A673 (cell line): ENCODE measurements around the gene DIP2C.

ENCODE experiments used
- EZH2 ChIP-seq: fragments of 200-600 bp; sonication (generic); IDR thresholded peaks from 2 replicates; pipeline ENCODE4 v1.6.1; 2017; ENCODE audit warnings: borderline replicate concordance, low read depth, mild to moderate bottlenecking, mixed read lengths, antibody characterized with exemption, low read length; ENCODE audit not compliant: poor library complexity, severe bottlenecking
- TF ChIP-seq, protein P1 (sequence below): fragments of 300-800, 200-600 bp; sonication (generic); conservative IDR thresholded peaks from 2 replicates; pipeline ENCODE4 v1.5.1; 2017; ENCODE audit warnings: low read depth, mild to moderate bottlenecking, antibody characterized with exemption, low read length, moderate library complexity, mixed read lengths

DNA sequence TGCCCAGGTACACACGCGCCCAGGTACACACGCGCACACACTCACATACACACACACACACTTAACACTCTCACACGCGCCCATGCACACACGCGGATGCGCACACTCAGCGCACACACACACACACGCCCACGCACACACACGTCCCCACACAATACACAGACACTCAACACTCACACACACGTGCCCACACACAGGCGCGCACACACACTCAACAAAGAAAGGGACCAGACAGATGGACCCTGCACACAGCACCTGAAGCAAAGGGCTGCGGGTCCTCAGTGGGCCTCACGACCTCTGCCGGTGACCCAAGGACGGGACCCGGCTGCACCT, 296.8 kb downstream of the DIP2C start:
- TF ChIP-seq, protein P1, sequence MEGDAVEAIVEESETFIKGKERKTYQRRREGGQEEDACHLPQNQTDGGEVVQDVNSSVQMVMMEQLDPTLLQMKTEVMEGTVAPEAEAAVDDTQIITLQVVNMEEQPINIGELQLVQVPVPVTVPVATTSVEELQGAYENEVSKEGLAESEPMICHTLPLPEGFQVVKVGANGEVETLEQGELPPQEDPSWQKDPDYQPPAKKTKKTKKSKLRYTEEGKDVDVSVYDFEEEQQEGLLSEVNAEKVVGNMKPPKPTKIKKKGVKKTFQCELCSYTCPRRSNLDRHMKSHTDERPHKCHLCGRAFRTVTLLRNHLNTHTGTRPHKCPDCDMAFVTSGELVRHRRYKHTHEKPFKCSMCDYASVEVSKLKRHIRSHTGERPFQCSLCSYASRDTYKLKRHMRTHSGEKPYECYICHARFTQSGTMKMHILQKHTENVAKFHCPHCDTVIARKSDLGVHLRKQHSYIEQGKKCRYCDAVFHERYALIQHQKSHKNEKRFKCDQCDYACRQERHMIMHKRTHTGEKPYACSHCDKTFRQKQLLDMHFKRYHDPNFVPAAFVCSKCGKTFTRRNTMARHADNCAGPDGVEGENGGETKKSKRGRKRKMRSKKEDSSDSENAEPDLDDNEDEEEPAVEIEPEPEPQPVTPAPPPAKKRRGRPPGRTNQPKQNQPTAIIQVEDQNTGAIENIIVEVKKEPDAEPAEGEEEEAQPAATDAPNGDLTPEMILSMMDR, result no peak
- TF ChIP-seq EZH2, result no peak
